ENCODE measurements around the gene MIER2. TPM values are rescaled to one million over a fixed set of nuclear protein-coding genes. Genes with fewer than 3 reads are reported as not detected.

The MIER2 gene
- total RNA-seq, 1 experiment from 2014 or later: 40.1 TPM

DNA sequence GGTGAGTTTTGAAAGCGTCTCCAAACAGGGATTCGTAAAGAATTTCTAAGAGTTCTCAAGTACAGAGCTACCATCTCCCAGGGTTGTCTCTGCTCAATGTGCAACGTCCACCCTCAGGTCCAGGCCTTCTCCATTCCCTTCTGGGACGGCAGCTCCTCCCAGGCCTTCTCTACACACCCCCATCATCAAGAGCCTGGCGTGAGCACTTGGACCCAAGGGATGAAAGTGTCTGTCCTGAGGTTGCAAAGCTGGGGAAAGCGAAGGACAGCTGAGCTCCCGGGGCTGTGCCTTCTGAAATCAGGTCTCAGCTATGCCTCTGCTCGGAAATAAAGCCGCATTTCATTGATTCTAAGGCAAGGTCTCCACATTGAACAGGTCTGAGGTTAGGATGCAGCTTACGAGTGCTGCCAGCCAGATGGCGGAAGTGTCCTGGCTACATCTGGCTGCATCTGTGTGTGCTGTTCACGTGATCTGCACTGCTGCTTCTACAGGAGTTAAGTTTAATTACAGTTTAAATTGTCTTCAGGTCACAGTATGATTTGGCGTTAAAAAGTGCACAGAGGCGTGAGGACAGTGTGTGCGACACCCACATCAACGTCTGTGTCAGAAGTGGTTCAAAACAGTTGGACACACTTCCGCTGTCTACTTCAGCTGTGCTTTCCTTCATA lies 27.0 kb upstream of the MIER2 start:
- Mint-ChIP-seq H3K27me3 (ENCODE audit: insufficient read depth, unreplicated experiment) (peaks cover 20% of the 10 kb centered on the region), H3K27ac (ENCODE audit: unreplicated experiment) (no peak overlapping the region), H3K4me3 (ENCODE audit: unreplicated experiment) (no peak overlapping the region), H3K36me3 (ENCODE audit: insufficient read depth, unreplicated experiment) (no peaks in the 10 kb centered on the region), H3K4me1 (ENCODE audit: low read depth, unreplicated experiment) (no peaks in the 10 kb centered on the region), H3K9me3 (ENCODE audit: unreplicated experiment) (no peaks in the 10 kb centered on the region)
- Histone ChIP-seq H3K27me3 (replicated peaks; ENCODE audit: control insufficient read depth, insufficient read depth, low read length) (no peaks in the 10 kb centered on the region), H3K36me3 (ENCODE audit: control insufficient read depth, insufficient read depth, low read length) (no peaks in the 10 kb centered on the region), H3K4me3 (ENCODE audit: low read depth, low read length) (no peak overlapping the region), H3K4me1 (no peaks in the 10 kb centered on the region), H3K9me3 (no peaks in the 10 kb centered on the region)
- POLR2A ChIA-PET: no interaction called here
- no TSS peak for BruUV-seq (replicated peaks)
- CTCF ChIA-PET: no interaction called here
- no peak for TF ChIP-seq CTCF (IDR thresholded peaks at IDR 0.05; ENCODE audit: insufficient read depth in 1 of 2, low read depth in 1 of 2, low read length in 1 of 2, severe bottlenecking in 1 of 2, unreplicated experiment in 1 of 2)
- intact Hi-C loops (cut with micrococcal nuclease; ENCODE audit: unreplicated experiment): no loop called here
- no peak for DNase-seq

- Mint-ChIP-seq H3K27me3 (ENCODE audit: insufficient read depth, unreplicated experiment) (peaks cover 23% of the 10 kb centered on the region), H3K27ac (ENCODE audit: unreplicated experiment) (no peak overlapping the region), H3K36me3 (ENCODE audit: insufficient read depth, unreplicated experiment) (no peaks in the 10 kb centered on the region), H3K9me3 (ENCODE audit: unreplicated experiment) (no peaks in the 10 kb centered on the region), H3K4me1 (ENCODE audit: low read depth, unreplicated experiment) (no peaks in the 10 kb centered on the region), H3K4me3 (ENCODE audit: unreplicated experiment) (no peak overlapping the region)
- ChIA-PET CTCF (no interaction called here), POLR2A (no interaction called here)
- BruUV-seq (replicated peaks): no TSS peak
- no peak for TF ChIP-seq CTCF (IDR thresholded peaks at IDR 0.05; ENCODE audit: insufficient read depth in 1 of 2, low read depth in 1 of 2, low read length in 1 of 2, severe bottlenecking in 1 of 2, unreplicated experiment in 1 of 2)
- intact Hi-C loops (cut with micrococcal nuclease; ENCODE audit: unreplicated experiment): no loop called here
- DNase-seq: no peak
- Histone ChIP-seq H3K36me3 (ENCODE audit: control insufficient read depth, insufficient read depth, low read length) (no peaks in the 10 kb centered on the region), H3K9me3 (no peaks in the 10 kb centered on the region), H3K4me1 (no peaks in the 10 kb centered on the region), H3K4me3 (ENCODE audit: low read depth, low read length) (no peak overlapping the region), H3K27me3 (replicated peaks; ENCODE audit: control insufficient read depth, insufficient read depth, low read length) (no peaks in the 10 kb centered on the region)
These were observed 26.2 kb upstream of the MIER2 start for GRCh38 chr19:370641-371330.

- Histone ChIP-seq H3K4me3 (ENCODE audit: low read depth, low read length) (no peak overlapping the region), H3K27me3 (replicated peaks; ENCODE audit: control insufficient read depth, insufficient read depth, low read length) (no peaks in the 10 kb centered on the region), H3K4me1 (no peaks in the 10 kb centered on the region), H3K9me3 (no peaks in the 10 kb centered on the region), H3K36me3 (ENCODE audit: control insufficient read depth, insufficient read depth, low read length) (no peaks in the 10 kb centered on the region)
- Mint-ChIP-seq H3K36me3 (ENCODE audit: insufficient read depth, unreplicated experiment) (no peaks in the 10 kb centered on the region), H3K9me3 (ENCODE audit: unreplicated experiment) (no peaks in the 10 kb centered on the region), H3K27me3 (ENCODE audit: insufficient read depth, unreplicated experiment) (peaks cover 23% of the 10 kb centered on the region), H3K4me3 (ENCODE audit: unreplicated experiment) (no peak overlapping the region), H3K4me1 (ENCODE audit: low read depth, unreplicated experiment) (no peaks in the 10 kb centered on the region), H3K27ac (ENCODE audit: unreplicated experiment) (no peak overlapping the region)
- intact Hi-C loops (cut with micrococcal nuclease; ENCODE audit: unreplicated experiment): no loop called here
- no peak for TF ChIP-seq CTCF (IDR thresholded peaks at IDR 0.05; ENCODE audit: insufficient read depth in 1 of 2, low read depth in 1 of 2, low read length in 1 of 2, severe bottlenecking in 1 of 2, unreplicated experiment in 1 of 2)
- BruUV-seq (replicated peaks): no TSS peak
- ChIA-PET POLR2A (no interaction called here), CTCF (no interaction called here)
- no peak for DNase-seq
These were observed 25.3 kb upstream of the MIER2 start for GRCh38 chr19:369876-370275.

Data from Caco-2 (cell line).